GM12878 (cell line): Measurements from ENCODE around the gene DNMT3B.

Source experiments
- BCL11A ChIP-seq: IDR thresholded peaks from 2 replicates; pipeline ENCODE4 v1.6.1; 2011; ENCODE audit warnings: low read depth, low read length
- CHD2 ChIP-seq: IDR thresholded peaks from 2 replicates; pipeline ENCODE4 v1.6.1; 2011; ENCODE audit warnings: low read depth, low read length, improper control_type of control experiment, borderline replicate concordance
- JUNB ChIP-seq: IDR thresholded peaks from 2 replicates; pipeline ENCODE4 v1.6.1; 2016; ENCODE audit warnings: antibody characterized with exemption, mild to moderate bottlenecking
- NBN ChIP-seq: fragments of 450-650 bp; IDR thresholded peaks from 2 replicates; pipeline ENCODE4 v1.6.1; 2016
- TF ChIP-seq, protein P1 (sequence below): IDR thresholded peaks from 2 replicates; pipeline ENCODE4 v1.6.1; 2012; ENCODE audit warnings: improper control_type of control experiment, low read depth, low read length; ENCODE audit not compliant: insufficient replicate concordance

- TF ChIP-seq, protein P1, sequence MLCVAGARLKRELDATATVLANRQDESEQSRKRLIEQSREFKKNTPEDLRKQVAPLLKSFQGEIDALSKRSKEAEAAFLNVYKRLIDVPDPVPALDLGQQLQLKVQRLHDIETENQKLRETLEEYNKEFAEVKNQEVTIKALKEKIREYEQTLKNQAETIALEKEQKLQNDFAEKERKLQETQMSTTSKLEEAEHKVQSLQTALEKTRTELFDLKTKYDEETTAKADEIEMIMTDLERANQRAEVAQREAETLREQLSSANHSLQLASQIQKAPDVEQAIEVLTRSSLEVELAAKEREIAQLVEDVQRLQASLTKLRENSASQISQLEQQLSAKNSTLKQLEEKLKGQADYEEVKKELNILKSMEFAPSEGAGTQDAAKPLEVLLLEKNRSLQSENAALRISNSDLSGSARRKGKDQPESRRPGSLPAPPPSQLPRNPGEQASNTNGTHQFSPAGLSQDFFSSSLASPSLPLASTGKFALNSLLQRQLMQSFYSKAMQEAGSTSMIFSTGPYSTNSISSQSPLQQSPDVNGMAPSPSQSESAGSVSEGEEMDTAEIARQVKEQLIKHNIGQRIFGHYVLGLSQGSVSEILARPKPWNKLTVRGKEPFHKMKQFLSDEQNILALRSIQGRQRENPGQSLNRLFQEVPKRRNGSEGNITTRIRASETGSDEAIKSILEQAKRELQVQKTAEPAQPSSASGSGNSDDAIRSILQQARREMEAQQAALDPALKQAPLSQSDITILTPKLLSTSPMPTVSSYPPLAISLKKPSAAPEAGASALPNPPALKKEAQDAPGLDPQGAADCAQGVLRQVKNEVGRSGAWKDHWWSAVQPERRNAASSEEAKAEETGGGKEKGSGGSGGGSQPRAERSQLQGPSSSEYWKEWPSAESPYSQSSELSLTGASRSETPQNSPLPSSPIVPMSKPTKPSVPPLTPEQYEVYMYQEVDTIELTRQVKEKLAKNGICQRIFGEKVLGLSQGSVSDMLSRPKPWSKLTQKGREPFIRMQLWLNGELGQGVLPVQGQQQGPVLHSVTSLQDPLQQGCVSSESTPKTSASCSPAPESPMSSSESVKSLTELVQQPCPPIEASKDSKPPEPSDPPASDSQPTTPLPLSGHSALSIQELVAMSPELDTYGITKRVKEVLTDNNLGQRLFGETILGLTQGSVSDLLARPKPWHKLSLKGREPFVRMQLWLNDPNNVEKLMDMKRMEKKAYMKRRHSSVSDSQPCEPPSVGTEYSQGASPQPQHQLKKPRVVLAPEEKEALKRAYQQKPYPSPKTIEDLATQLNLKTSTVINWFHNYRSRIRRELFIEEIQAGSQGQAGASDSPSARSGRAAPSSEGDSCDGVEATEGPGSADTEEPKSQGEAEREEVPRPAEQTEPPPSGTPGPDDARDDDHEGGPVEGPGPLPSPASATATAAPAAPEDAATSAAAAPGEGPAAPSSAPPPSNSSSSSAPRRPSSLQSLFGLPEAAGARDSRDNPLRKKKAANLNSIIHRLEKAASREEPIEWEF = no peak
- TF ChIP-seq CHD2 (no peak), BCL11A (no peak), NBN (no peak), JUNB (no peak)
Measured at GRCh38 chr20:32761831-32762753, at the start of gene DNMT3B.
